HCT116 (cell line): Measurements from ENCODE around the gene TFF2. TPM values are rescaled to one million over a fixed set of nuclear protein-coding genes. Genes with fewer than 3 reads are reported as not detected.

ENCODE experiments used
- ATAC-seq: fragments of 200-7000 bp; cut with Tn5 transposase; 2 replicates; pipeline ENCODE4 v1.9.1; 2020; ENCODE audit warnings: mild to moderate bottlenecking, moderate library complexity
- BruUV-seq: library from RNA; stranded (reverse); fragments of 400-500 nt; replicated peaks from 2 replicates; lab custom pipeline; 2021; lab: Mats Ljungman, UMichigan
- CTCF ChIA-PET: fragments of 300-600 bp; sonication (Branson Sonifier 250); formaldehyde crosslinking; loops from one replicate; lab custom pipeline; 2021; ENCODE audit warnings: antibody characterized with exemption; lab: Charles Lee
- POLR2A ChIA-PET: fragments of 300-600, 350-600 bp; sonication (Branson Sonifier 250); formaldehyde crosslinking; loops from one replicate; lab custom pipeline; 2021; ENCODE audit warnings: antibody characterized with exemption; lab: Charles Lee
- RAD21 ChIA-PET, 2 experiments: fragments of 300-600 bp; sonication (Branson Sonifier 250); formaldehyde crosslinking; loops; one replicate each; lab custom pipeline; 2023; ENCODE audit warnings: low total read pairs in 2 of 2; ENCODE audit not compliant: uncharacterized antibody in 2 of 2, unreplicated experiment in 2 of 2, low non-redundant PET in 1 of 2; lab: Charles Lee
- DNase-seq: peaks from one replicate; pipeline ENCODE4 v3.0.0-alpha.2; 2010; ENCODE audit warnings: low read depth, low spot score
- H2AFZ ChIP-seq: fragments of 200-600 bp; shearing (Covaris generic), sonication (generic); 2 replicates; pipeline ENCODE4 v1.6.1; 2017; ENCODE audit warnings: low read depth, mixed run types, mixed read lengths, antibody characterized with exemption, low read length; ENCODE audit not compliant: poor library complexity, severe bottlenecking
- H3K27ac ChIP-seq: 2 replicates; pipeline ENCODE4 v1.5.1; 2012; ENCODE audit warnings: low read depth, low read length
- H3K27me3 ChIP-seq: fragments of 200-600 bp; sonication (generic); 2 replicates; pipeline ENCODE4 v1.6.1; 2016; ENCODE audit warnings: mixed run types, low read length, mixed read lengths; ENCODE audit not compliant: insufficient read depth
- H3K36me3 ChIP-seq, 2 experiments: fragments of 200-500 bp in 1 of 2; fragments of 200-600 bp in 1 of 2; sonication (Bioruptor generic) in 1 of 2; sonication (generic) in 1 of 2; 2 replicates each; pipeline versions ENCODE4 v1.5.1 to v1.6.1; 2014 to 2016; ENCODE audit warnings: low read length in 2 of 2, inconsistent platforms in 1 of 2, mixed read lengths in 1 of 2, mixed run types in 1 of 2; ENCODE audit not compliant: insufficient read depth in 2 of 2, control insufficient read depth in 1 of 2
- H3K4me1 ChIP-seq, 2 experiments: fragments of 200-600 bp in 1 of 2; sonication (generic) in 1 of 2; 2 replicates each; pipeline versions ENCODE4 v1.5.1 to v1.6.1; 2012 to 2017; ENCODE audit warnings: low read length in 2 of 2, inconsistent platforms in 1 of 2, mild to moderate bottlenecking in 1 of 2, mixed read lengths in 1 of 2, mixed run types in 1 of 2, moderate library complexity in 1 of 2; ENCODE audit not compliant: insufficient read depth in 2 of 2, control insufficient read depth in 1 of 2
- H3K4me2 ChIP-seq: fragments of 200-600 bp; sonication (generic); 2 replicates; pipeline ENCODE4 v1.6.1; 2017; ENCODE audit warnings: mixed run types, low read length, mixed read lengths
- H3K4me3 ChIP-seq, 2 experiments: fragments of 200-600 bp in 1 of 2; sonication (generic) in 1 of 2; replicated peaks in 1 of 2; 2 replicates each; pipeline ENCODE4 v1.5.1; 2011 to 2016; ENCODE audit warnings: low read length in 2 of 2, control low read depth in 1 of 2, low read depth in 1 of 2, mild to moderate bottlenecking in 1 of 2, mixed read lengths in 1 of 2, mixed run types in 1 of 2
- H3K79me2 ChIP-seq: fragments of 200-600 bp; sonication (generic); 2 replicates; pipeline ENCODE4 v1.6.1; 2017; ENCODE audit warnings: mild to moderate bottlenecking, mixed run types, low read length, moderate library complexity, mixed read lengths; ENCODE audit not compliant: insufficient read depth
- H3K9ac ChIP-seq: fragments of 200-600 bp; sonication (generic); 2 replicates; pipeline ENCODE4 v1.6.1; 2016; ENCODE audit warnings: low read length, mixed read lengths
- H3K9me2 ChIP-seq: fragments of 200-600 bp; sonication (generic), shearing (Covaris generic); 2 replicates; pipeline ENCODE4 v1.6.1; 2017; ENCODE audit warnings: mixed run types, mild to moderate bottlenecking, moderate library complexity; ENCODE audit not compliant: insufficient read depth
- H3K9me3 ChIP-seq, 2 experiments: fragments of 200-500 bp in 1 of 2; fragments of 200-600 bp in 1 of 2; sonication (Bioruptor generic) in 1 of 2; sonication (generic) in 1 of 2; 2 replicates each; pipeline ENCODE4 v1.6.1; 2014 to 2017; ENCODE audit warnings: low read length in 2 of 2, mixed read lengths in 2 of 2, inconsistent platforms in 1 of 2, low read depth in 1 of 2, mild to moderate bottlenecking in 1 of 2, mixed run types in 1 of 2, moderate library complexity in 1 of 2; ENCODE audit not compliant: control insufficient read depth in 1 of 2, insufficient read depth in 1 of 2
- H4K20me1 ChIP-seq: fragments of 200-600 bp; sonication (generic), shearing (Covaris generic); 2 replicates; pipeline ENCODE4 v1.6.1; 2017; ENCODE audit warnings: mixed run types, mild to moderate bottlenecking, moderate library complexity; ENCODE audit not compliant: insufficient read depth
- CEBPB ChIP-seq: IDR thresholded peaks from 2 replicates; pipeline ENCODE4 v1.6.1; 2012; ENCODE audit warnings: low read depth
- EGR1 ChIP-seq: IDR thresholded peaks from 2 replicates; pipeline ENCODE4 v1.6.1; 2012; ENCODE audit warnings: low read depth
- ELF1 ChIP-seq: IDR thresholded peaks from 2 replicates; pipeline ENCODE4 v1.6.1; 2012; ENCODE audit warnings: low read depth, borderline replicate concordance
- EZH2 ChIP-seq: fragments of 200-600 bp; sonication (generic); IDR thresholded peaks from 2 replicates; pipeline ENCODE4 v1.6.1; 2017; ENCODE audit warnings: antibody characterized with exemption, mixed run types
- EZH2phosphoT487 ChIP-seq: fragments of 200-600 bp; IDR thresholded peaks from 2 replicates; pipeline ENCODE4 v1.6.1; 2018; ENCODE audit warnings: antibody characterized with exemption, borderline replicate concordance
- FOSL1 ChIP-seq: IDR thresholded peaks from 2 replicates; pipeline ENCODE4 v1.6.1; 2012; ENCODE audit warnings: low read depth
- JUND ChIP-seq: IDR thresholded peaks from 2 replicates; pipeline ENCODE4 v1.6.1; 2012
- POLR2A ChIP-seq: IDR thresholded peaks from 2 replicates; pipeline ENCODE4 v1.7.0; 2011; ENCODE audit warnings: borderline replicate concordance; ENCODE audit not compliant: insufficient read depth, insufficient read length; ENCODE audit errors: extremely low read depth
- POLR2AphosphoS5 ChIP-seq: IDR thresholded peaks from 2 replicates; pipeline ENCODE4 v1.6.1; 2011; ENCODE audit warnings: mild to moderate bottlenecking, low read depth, low read length, moderate library complexity
- RAD21 ChIP-seq: IDR thresholded peaks from 2 replicates; pipeline ENCODE4 v1.6.1; 2012; ENCODE audit warnings: low read depth, mild to moderate bottlenecking
- SIN3A ChIP-seq: IDR thresholded peaks from 2 replicates; pipeline ENCODE4 v1.6.1; 2012; ENCODE audit warnings: low read depth
- SRF ChIP-seq: IDR thresholded peaks from 2 replicates; pipeline ENCODE4 v1.6.1; 2012; ENCODE audit warnings: low read depth
- TCF7L2 ChIP-seq: IDR thresholded peaks from 2 replicates; pipeline ENCODE4 v1.7.0; 2011; ENCODE audit warnings: borderline replicate concordance, inconsistent platforms; ENCODE audit not compliant: insufficient read depth, insufficient read length; ENCODE audit errors: extremely low read depth
- ZFX ChIP-seq: fragments of 450-650 bp; IDR thresholded peaks from 2 replicates; pipeline ENCODE4 v1.6.1; 2017
- ZNF274 ChIP-seq: fragments of 200-500 bp; sonication (Bioruptor generic); IDR thresholded peaks from 2 replicates; pipeline ENCODE4 v1.6.1; 2014; ENCODE audit warnings: mild to moderate bottlenecking, low read depth, low read length, inconsistent platforms
- intact Hi-C: fragments of 100-400 bp; cut with micrococcal nuclease; formaldehyde crosslinking; loops from 2 replicates; pipeline ENCODE4 v1.10.0; 2022
- total RNA-seq: library from RNA; stranded (reverse); gene quantifications from one replicate; pipeline ENCODE4 v1.2.1, GENCODE V29; 2021; ENCODE audit not compliant: unreplicated experiment
- TF ChIP-seq, protein P1 (sequence below): IDR thresholded peaks from 2 replicates; pipeline ENCODE4 v1.6.1; 2012
- TF ChIP-seq, protein P2 (sequence below): IDR thresholded peaks from 2 replicates; pipeline ENCODE4 v1.6.1; 2012; ENCODE audit warnings: low read depth
- TF ChIP-seq, protein P3 (sequence below): IDR thresholded peaks from 2 replicates; pipeline ENCODE4 v1.6.1; 2012
- TF ChIP-seq, protein P4 (sequence below), 3 experiments: fragments of 200-600 bp in 1 of 3; sonication (generic) in 1 of 3; IDR thresholded peaks in 2 of 3; conservative IDR thresholded peaks in 1 of 3; 2 replicates each; pipeline ENCODE4 v1.5.1; 2012 to 2017; ENCODE audit warnings: low read depth in 2 of 3, low read length in 2 of 3, antibody characterized with exemption in 1 of 3, borderline replicate concordance in 1 of 3, control low read depth in 1 of 3, mild to moderate bottlenecking in 1 of 3, mixed read lengths in 1 of 3, mixed run types in 1 of 3, moderate library complexity in 1 of 3; ENCODE audit not compliant: insufficient read depth in 1 of 3
- TF ChIP-seq, protein P5 (sequence below): IDR thresholded peaks from 2 replicates; pipeline ENCODE4 v1.6.1; 2011; ENCODE audit warnings: mild to moderate bottlenecking, low read length, moderate library complexity; ENCODE audit not compliant: insufficient replicate concordance; ENCODE audit errors: extremely low read depth

TFF2 gene
- total RNA-seq, 1 experiment from 2014 or later = not detected

DNA sequence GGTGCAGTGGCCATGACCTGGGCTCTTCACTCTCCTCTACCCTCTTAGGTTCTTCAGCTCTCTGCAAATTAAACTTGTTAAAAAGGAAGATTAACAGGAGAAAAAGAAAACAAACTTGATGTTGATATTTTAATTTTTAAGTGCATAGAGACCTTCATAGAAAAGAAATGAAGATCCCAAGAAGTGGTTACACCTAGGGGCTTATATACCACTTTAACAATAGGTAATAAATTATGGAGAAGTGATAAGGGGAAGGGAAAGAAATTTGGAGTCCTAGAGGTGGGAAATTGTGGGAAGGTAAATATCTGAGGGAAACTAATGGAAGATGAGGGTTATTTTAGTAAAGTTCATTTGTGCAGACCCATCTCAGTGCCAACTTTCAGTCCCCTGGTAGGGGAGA lies 19.1 kb downstream of the TFF2 start:
- Histone ChIP-seq H3K27me3 (no peaks in the 10 kb centered on the region), H3K4me2 (no peak overlapping the region), H3K79me2 (no peaks in the 10 kb centered on the region), H3K27ac (no peak overlapping the region), H3K9ac (no peak overlapping the region), H3K4me3 (no peak overlapping the region), H4K20me1 (no peaks in the 10 kb centered on the region), H3K4me1 (peaks cover 0 to 10% of the 10 kb centered on the region in 2 experiments; a peak in 3 of 4 replicates), H3K9me2 (no peaks in the 10 kb centered on the region)
- ATAC-seq (no peak), DNase-seq (no peak)
- RAD21 ChIA-PET = no interaction called here
- POLR2A ChIA-PET = no interaction called here
- intact Hi-C loops = loop anchor here (10.0 kb wide), 1 partner anchor 123 kb away; no protein-coding TSS in a partner anchor
- no TSS peak for BruUV-seq
- TF ChIP-seq, protein P1, sequence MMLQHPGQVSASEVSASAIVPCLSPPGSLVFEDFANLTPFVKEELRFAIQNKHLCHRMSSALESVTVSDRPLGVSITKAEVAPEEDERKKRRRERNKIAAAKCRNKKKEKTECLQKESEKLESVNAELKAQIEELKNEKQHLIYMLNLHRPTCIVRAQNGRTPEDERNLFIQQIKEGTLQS = no peak
- TF ChIP-seq POLR2AphosphoS5 (no peak), CEBPB (no peak), SIN3A (no peak), SRF (no peak), JUND (no peak), EZH2phosphoT487 (no peak), EZH2 (no peak), POLR2A (no peak), ELF1 (no peak), RAD21 (no peak), FOSL1 (no peak), ZFX (no peak), EGR1 (no peak), ZNF274 (no peak), TCF7L2 (no peak)
- TF ChIP-seq, protein P2, sequence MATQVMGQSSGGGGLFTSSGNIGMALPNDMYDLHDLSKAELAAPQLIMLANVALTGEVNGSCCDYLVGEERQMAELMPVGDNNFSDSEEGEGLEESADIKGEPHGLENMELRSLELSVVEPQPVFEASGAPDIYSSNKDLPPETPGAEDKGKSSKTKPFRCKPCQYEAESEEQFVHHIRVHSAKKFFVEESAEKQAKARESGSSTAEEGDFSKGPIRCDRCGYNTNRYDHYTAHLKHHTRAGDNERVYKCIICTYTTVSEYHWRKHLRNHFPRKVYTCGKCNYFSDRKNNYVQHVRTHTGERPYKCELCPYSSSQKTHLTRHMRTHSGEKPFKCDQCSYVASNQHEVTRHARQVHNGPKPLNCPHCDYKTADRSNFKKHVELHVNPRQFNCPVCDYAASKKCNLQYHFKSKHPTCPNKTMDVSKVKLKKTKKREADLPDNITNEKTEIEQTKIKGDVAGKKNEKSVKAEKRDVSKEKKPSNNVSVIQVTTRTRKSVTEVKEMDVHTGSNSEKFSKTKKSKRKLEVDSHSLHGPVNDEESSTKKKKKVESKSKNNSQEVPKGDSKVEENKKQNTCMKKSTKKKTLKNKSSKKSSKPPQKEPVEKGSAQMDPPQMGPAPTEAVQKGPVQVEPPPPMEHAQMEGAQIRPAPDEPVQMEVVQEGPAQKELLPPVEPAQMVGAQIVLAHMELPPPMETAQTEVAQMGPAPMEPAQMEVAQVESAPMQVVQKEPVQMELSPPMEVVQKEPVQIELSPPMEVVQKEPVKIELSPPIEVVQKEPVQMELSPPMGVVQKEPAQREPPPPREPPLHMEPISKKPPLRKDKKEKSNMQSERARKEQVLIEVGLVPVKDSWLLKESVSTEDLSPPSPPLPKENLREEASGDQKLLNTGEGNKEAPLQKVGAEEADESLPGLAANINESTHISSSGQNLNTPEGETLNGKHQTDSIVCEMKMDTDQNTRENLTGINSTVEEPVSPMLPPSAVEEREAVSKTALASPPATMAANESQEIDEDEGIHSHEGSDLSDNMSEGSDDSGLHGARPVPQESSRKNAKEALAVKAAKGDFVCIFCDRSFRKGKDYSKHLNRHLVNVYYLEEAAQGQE = no peak
- TF ChIP-seq, protein P3, sequence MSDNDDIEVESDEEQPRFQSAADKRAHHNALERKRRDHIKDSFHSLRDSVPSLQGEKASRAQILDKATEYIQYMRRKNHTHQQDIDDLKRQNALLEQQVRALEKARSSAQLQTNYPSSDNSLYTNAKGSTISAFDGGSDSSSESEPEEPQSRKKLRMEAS = no peak
- TF ChIP-seq, protein P4, sequence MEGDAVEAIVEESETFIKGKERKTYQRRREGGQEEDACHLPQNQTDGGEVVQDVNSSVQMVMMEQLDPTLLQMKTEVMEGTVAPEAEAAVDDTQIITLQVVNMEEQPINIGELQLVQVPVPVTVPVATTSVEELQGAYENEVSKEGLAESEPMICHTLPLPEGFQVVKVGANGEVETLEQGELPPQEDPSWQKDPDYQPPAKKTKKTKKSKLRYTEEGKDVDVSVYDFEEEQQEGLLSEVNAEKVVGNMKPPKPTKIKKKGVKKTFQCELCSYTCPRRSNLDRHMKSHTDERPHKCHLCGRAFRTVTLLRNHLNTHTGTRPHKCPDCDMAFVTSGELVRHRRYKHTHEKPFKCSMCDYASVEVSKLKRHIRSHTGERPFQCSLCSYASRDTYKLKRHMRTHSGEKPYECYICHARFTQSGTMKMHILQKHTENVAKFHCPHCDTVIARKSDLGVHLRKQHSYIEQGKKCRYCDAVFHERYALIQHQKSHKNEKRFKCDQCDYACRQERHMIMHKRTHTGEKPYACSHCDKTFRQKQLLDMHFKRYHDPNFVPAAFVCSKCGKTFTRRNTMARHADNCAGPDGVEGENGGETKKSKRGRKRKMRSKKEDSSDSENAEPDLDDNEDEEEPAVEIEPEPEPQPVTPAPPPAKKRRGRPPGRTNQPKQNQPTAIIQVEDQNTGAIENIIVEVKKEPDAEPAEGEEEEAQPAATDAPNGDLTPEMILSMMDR (IDR thresholded peaks at IDR 0.05 in 2 of 3, conservative IDR thresholded peaks at IDR 0.05 in 1 of 3; ENCODE audit: borderline replicate concordance in 1 of 3, insufficient read depth in 1 of 3, low read depth in 2 of 3, low read length in 2 of 3) = no peak
- TF ChIP-seq, protein P5, sequence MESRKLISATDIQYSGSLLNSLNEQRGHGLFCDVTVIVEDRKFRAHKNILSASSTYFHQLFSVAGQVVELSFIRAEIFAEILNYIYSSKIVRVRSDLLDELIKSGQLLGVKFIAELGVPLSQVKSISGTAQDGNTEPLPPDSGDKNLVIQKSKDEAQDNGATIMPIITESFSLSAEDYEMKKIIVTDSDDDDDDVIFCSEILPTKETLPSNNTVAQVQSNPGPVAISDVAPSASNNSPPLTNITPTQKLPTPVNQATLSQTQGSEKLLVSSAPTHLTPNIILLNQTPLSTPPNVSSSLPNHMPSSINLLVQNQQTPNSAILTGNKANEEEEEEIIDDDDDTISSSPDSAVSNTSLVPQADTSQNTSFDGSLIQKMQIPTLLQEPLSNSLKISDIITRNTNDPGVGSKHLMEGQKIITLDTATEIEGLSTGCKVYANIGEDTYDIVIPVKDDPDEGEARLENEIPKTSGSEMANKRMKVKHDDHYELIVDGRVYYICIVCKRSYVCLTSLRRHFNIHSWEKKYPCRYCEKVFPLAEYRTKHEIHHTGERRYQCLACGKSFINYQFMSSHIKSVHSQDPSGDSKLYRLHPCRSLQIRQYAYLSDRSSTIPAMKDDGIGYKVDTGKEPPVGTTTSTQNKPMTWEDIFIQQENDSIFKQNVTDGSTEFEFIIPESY = no peak
- TF ChIP-seq, all 23 proteins: peak for 0
- CTCF ChIA-PET = no interaction called here
- H3K9me3 ChIP-seq = no peaks in the 10 kb centered on the region
- no peak overlapping the region for H2AFZ ChIP-seq
- no peaks in the 10 kb centered on the region for H3K36me3 ChIP-seq
